B cell (primary cell): ENCODE measurements around the gene PNPLA2. TPM values are rescaled to one million over a fixed set of nuclear protein-coding genes. Genes with fewer than 3 reads are reported as not detected.

ENCODE experiments used
- ATAC-seq: fragments of 200-7000 bp; cut with Tn5 transposase; one replicate; pipeline ENCODE4 v1.10.0; 2021; ENCODE audit warnings: low read depth, mild to moderate bottlenecking, moderate number of reproducible peaks, moderate library complexity
- CTCF ChIA-PET: fragments of 350-600 bp; sonication (Branson Sonifier 250); formaldehyde crosslinking; loops from one replicate; lab custom pipeline; 2021; ENCODE audit warnings: antibody characterized with exemption, inconsistent platforms; lab: Charles Lee
- POLR2A ChIA-PET: fragments of 350-600 bp; sonication (Branson Sonifier 250); formaldehyde crosslinking; loops from one replicate; lab custom pipeline; 2021; ENCODE audit warnings: antibody characterized with exemption; lab: Charles Lee
- DNase-seq: peaks from one replicate; pipeline ENCODE4 v3.0.0; 2013
- H2AFZ ChIP-seq: 2 replicates; pipeline ENCODE4 v1.6.1; 2012; ENCODE audit warnings: mild to moderate bottlenecking, low read depth, low read length; ENCODE audit not compliant: insufficient read depth, poor library complexity, severe bottlenecking
- H3K27ac ChIP-seq, 2 donors: 1 replicate in 1 of 2; 2 replicates in 1 of 2; pipeline ENCODE4 v1.5.1; 2012 to 2013; ENCODE audit warnings: low read length in 2 of 2, mild to moderate bottlenecking in 2 of 2, moderate library complexity in 1 of 2
- H3K27me3 ChIP-seq, 4 experiments: fragments of 200-600 bp in 1 of 4; sonication (generic) in 1 of 4; replicated peaks in 1 of 4; 1 replicate in 2 of 4; 2 replicates in 2 of 4; pipeline versions ENCODE4 v1.6.1 to v1.7.0; 2013 to 2016; ENCODE audit warnings: low read length in 3 of 4, mild to moderate bottlenecking in 2 of 4, mixed read lengths in 1 of 4, moderate library complexity in 1 of 4; ENCODE audit not compliant: insufficient read depth in 4 of 4, control insufficient read depth in 3 of 4; ENCODE audit errors: control extremely low read depth in 1 of 4
- H3K36me3 ChIP-seq, 2 experiments: replicated peaks in 1 of 2; 1 replicate in 1 of 2; 2 replicates in 1 of 2; pipeline versions ENCODE4 v1.6.1 to v1.7.1; 2013; ENCODE audit warnings: low read length in 1 of 2; ENCODE audit not compliant: insufficient read depth in 2 of 2, control insufficient read depth in 1 of 2; ENCODE audit errors: control extremely low read depth in 1 of 2, extremely low read depth in 1 of 2
- H3K4me1 ChIP-seq, 2 donors: fragments of 200-600 bp in 1 of 2; sonication (generic) in 1 of 2; 1 replicate in 1 of 2; 2 replicates in 1 of 2; pipeline versions ENCODE4 v1.5.1 to v1.6.1; 2013 to 2017; ENCODE audit warnings: low read length in 2 of 2; ENCODE audit not compliant: control insufficient read depth in 2 of 2, insufficient read depth in 2 of 2
- H3K4me2 ChIP-seq: replicated peaks from 2 replicates; pipeline ENCODE3; 2012; ENCODE audit warnings: mild to moderate bottlenecking, low read depth, low read length; ENCODE audit not compliant: poor library complexity, severe bottlenecking
- H3K4me3 ChIP-seq, 5 experiments: fragments of 200-600 bp in 1 of 5; sonication (generic) in 1 of 5; 1 replicate in 3 of 5; 2 replicates in 2 of 5; pipeline versions ENCODE4 v1.5.1 to v1.7.0; 2011 to 2016; ENCODE audit warnings: low read length in 4 of 5, mild to moderate bottlenecking in 4 of 5, low read depth in 2 of 5, control low read depth in 1 of 5, moderate library complexity in 1 of 5; ENCODE audit not compliant: insufficient read depth in 1 of 5; ENCODE audit errors: control extremely low read depth in 1 of 5, extremely low read depth in 1 of 5
- H3K79me2 ChIP-seq: fragments of 200-600 bp; sonication (generic); one replicate; pipeline ENCODE4 v1.6.0; 2016; ENCODE audit warnings: low read length; ENCODE audit not compliant: control insufficient read depth, insufficient read depth
- H3K9ac ChIP-seq: fragments of 200-600 bp; sonication (generic); 2 replicates; pipeline ENCODE4 v1.6.1; 2017; ENCODE audit warnings: mild to moderate bottlenecking, low read length, moderate library complexity
- H3K9me3 ChIP-seq, 3 donors: one replicate each; pipeline versions ENCODE4 v1.6.1 to v1.7.1; 2013; ENCODE audit warnings: low read length in 2 of 3; ENCODE audit not compliant: control insufficient read depth in 2 of 3, insufficient read depth in 1 of 3; ENCODE audit errors: control extremely low read depth in 1 of 3
- H4K20me1 ChIP-seq: 2 replicates; pipeline ENCODE4 v1.6.0; 2012; ENCODE audit warnings: mild to moderate bottlenecking, low read length; ENCODE audit not compliant: insufficient read depth, control insufficient read depth, poor library complexity, severe bottlenecking
- H3K27ac Mint-ChIP-seq: one replicate; pipeline ENCODE4 v1.8.0; 2021; ENCODE audit warnings: mixed read lengths
- H3K27me3 Mint-ChIP-seq: one replicate; pipeline ENCODE4 v1.8.0; 2021; ENCODE audit warnings: mixed read lengths
- H3K4me1 Mint-ChIP-seq: one replicate; pipeline ENCODE4 v1.8.0; 2021; ENCODE audit warnings: mixed read lengths
- H3K4me3 Mint-ChIP-seq: one replicate; pipeline ENCODE4 v1.8.0; 2021; ENCODE audit warnings: mixed read lengths
- H3K9me3 Mint-ChIP-seq: one replicate; pipeline ENCODE4 v1.8.0; 2022; ENCODE audit warnings: mixed read lengths; ENCODE audit not compliant: insufficient read depth
- EZH2 ChIP-seq: IDR thresholded peaks from 2 replicates; pipeline ENCODE4 v1.6.1; 2012; ENCODE audit warnings: borderline replicate concordance, low read depth, mild to moderate bottlenecking, moderate library complexity, low read length; ENCODE audit not compliant: insufficient read depth, poor library complexity, severe bottlenecking
- WGBS: methylation state at CpG from one replicate; pipeline ENCODE4 v1.1.5; 2013; ENCODE audit warnings: missing lambda C conversion rate; ENCODE audit not compliant: insufficient coverage; 5-methylcytosine and 5-hydroxymethylcytosine counted together
- intact Hi-C: fragments of 100-400 bp; cut with micrococcal nuclease; formaldehyde crosslinking; loops from one replicate; pipeline ENCODE4 v1.10.0; 2022
- polyA plus RNA-seq: library from polyadenylated mRNA; depleted of rRNA; stranded (reverse); fragments of >200 nt; gene quantifications from 2 replicates; pipeline ENCODE4 v1.2.3, GENCODE V29; 2012
- total RNA-seq, 2 donors: library from RNA; stranded (reverse); fragments of 120-200 nt in 1 of 2; gene quantifications; 1 replicate in 1 of 2; 2 replicates in 1 of 2; pipeline versions ENCODE4 v1.2.3 to v1.2.4, GENCODE V29; 2013 to 2022
- TF ChIP-seq, protein P1 (sequence below): fragments of 200-600 bp; IDR thresholded peaks from one replicate; pipeline ENCODE4 v1.8.0; 2022; ENCODE audit warnings: antibody characterized with exemption, mild to moderate bottlenecking

The PNPLA2 gene
- total and polyA plus RNA-seq, 2 donors (not counting 1 experiment from before 2014, with no cell fraction given) = 208 to 276 TPM

DNA sequence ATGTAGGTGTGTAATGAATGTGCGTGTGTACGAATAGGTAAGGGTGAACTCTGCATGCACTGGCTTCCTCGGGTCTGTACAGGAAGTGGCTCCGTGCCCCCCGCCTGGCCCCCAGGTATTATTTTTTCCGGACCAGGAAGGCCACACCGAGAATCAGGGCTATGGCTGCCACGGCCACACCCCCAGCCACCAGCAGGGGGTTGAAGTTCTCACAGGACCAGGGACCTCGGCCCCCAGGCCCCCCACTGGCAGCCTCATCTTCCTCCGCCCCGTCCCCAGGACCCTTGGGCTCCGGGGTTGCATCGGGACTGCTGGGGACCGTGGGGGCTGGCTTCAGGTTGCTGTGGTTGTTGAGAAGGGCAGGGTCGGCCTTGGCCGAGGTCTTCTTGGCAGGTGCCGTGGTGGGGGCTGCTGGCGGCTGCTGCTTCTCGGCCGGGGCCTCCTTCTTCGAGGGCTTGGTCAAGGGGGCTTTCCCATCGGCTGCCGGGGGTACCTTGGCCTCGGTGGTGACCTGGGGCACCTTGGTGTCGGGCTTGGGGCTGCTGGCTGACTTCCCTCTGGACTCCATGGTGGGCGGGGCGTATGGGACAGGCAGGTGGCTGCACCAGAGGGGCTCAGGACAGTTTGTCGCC is 30.6 kb upstream of the PNPLA2 start:
- Histone ChIP-seq H3K27ac (no peak overlapping the region), H3K9me3 (peaks cover 0 to 3% (median 0%) of the 10 kb centered on the region in 3 donors), H3K4me2 (no peak overlapping the region), H4K20me1 (peaks cover 29% of the 10 kb centered on the region), H3K4me3 (no peak overlapping the region), H2AFZ (no peak overlapping the region), H3K4me1 (peaks cover 10 to 20% of the 10 kb centered on the region in 2 donors), H3K27me3 (peaks cover 0 to 24% (median 5%) of the 10 kb centered on the region in 4 experiments), H3K79me2 (peaks cover 5% of the 10 kb centered on the region), H3K36me3 (peaks cover 0 to 7% of the 10 kb centered on the region in 2 experiments), H3K9ac (no peak overlapping the region)
- POLR2A ChIA-PET = no interaction called here
- no peak for ATAC-seq
- H3K27me3 Mint-ChIP-seq = no peaks in the 10 kb centered on the region
- WGBS = 58% methylated on average over 28 of the region's 28 CpGs
- no peak overlapping the region for H3K27ac Mint-ChIP-seq
- TF ChIP-seq EZH2 = no peak
- TF ChIP-seq, protein P1, sequence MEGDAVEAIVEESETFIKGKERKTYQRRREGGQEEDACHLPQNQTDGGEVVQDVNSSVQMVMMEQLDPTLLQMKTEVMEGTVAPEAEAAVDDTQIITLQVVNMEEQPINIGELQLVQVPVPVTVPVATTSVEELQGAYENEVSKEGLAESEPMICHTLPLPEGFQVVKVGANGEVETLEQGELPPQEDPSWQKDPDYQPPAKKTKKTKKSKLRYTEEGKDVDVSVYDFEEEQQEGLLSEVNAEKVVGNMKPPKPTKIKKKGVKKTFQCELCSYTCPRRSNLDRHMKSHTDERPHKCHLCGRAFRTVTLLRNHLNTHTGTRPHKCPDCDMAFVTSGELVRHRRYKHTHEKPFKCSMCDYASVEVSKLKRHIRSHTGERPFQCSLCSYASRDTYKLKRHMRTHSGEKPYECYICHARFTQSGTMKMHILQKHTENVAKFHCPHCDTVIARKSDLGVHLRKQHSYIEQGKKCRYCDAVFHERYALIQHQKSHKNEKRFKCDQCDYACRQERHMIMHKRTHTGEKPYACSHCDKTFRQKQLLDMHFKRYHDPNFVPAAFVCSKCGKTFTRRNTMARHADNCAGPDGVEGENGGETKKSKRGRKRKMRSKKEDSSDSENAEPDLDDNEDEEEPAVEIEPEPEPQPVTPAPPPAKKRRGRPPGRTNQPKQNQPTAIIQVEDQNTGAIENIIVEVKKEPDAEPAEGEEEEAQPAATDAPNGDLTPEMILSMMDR = no peak
- intact Hi-C loops = no loop called here
- H3K4me3 Mint-ChIP-seq = no peak overlapping the region
- H3K9me3 Mint-ChIP-seq = no peaks in the 10 kb centered on the region
- peaks cover 4% of the 10 kb centered on the region for H3K4me1 Mint-ChIP-seq
- CTCF ChIA-PET = no interaction called here
- DNase-seq = no peak
